NCI-H69 (cell line): ENCODE data around the gene TWIST2.

Source experiments
- DNase-seq: peaks from one replicate; lab custom pipeline; 2025; lab: John Stamatoyannopoulos, UW

The TWIST2 gene

DNA sequence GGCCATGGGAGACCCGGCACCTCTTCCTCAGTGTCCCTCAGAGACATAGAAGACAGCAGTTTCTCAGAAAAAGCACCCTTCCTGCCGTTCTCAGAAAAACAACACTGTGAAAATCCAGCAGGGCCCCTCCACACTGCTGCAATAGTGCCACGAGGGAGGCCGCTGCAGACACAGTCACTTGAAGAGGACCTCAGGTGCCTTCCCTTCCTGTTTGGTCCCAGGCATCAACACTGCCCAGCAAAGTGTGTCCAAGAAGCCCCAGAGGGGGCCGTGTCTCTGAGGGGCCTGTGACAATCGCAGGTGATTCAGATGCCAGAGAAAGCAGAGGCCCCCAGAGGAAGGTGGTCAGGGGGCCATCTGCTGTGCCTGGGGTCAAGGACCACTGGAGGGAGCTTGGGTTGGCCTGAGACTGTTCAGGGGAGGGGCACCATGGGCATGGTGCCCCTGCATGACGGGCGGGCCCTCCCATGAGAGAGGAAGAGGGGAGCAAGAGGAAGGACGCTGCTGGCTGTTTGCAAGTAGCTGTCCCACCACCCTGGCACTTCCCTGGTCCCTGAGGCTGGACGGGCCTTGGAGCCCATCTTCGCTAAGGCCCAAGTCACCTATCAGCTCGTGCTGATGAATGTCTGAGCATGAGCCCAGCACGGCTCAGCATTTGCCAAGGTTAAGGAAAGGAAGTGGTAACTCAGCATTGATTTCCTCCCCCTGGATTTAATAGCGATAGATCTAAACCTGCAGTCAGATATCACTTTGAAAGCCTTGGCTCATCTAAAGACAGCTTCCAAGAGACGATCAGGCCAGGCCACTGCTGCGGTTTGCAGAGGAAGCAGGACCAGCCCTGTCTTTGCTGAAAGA lies 9.1 kb downstream of the TWIST2 start:
- DNase-seq, result no peak

DNA sequence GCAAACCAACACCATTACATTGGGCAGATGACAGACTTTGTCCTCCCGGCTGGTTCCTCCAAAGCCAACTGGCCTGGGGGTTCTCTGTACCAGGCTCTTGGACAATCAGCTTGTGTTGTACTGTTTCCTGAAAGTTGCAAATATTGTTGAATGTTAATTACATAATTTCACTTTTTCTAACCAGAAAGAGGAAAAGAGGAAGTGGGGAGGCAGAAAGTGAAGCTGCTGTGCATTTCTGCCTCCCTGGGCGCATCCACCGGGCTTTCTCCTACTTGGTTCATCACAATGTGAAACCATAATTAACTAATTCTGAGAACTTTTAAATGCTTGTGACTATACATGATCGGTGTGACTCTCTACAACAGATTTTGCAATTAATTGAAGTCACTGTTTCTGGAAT lies 10.1 kb downstream of the TWIST2 start:
- no peak for DNase-seq

DNA sequence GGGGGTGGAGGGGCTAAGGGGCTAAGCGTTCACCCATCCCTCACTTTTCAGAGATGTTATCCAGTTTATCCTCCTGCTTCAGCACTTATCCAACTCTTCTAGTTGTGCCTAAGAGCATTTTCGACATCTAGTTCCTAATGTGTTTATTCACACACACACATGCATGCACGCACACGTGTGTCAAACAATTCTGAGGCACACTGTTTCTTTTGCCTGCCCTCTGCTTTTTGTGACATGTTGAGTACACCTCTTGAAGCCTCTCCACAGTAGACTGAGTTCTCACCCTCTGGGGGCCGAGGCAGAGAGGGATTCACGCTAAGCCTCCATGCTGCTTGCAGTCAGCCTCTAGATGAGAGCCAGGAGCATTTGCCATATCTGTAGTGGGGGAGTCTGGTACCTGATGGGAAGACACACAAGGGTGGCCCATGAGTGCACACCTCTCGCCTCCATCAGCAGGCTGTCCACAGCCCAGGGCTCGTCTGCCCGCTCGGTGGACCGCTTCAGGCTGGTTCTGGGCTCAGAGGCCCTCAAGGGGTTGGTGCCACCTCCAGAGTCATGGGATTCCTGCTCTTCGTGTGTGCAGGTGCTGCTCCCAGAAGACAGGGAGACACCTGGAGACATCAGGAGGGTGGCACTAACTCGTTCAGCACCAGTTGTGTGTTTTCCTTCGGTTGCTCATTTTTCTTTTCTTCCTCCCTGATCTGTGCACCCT lies 11.9 kb downstream of the TWIST2 start:
- DNase-seq, result no peak

DNA sequence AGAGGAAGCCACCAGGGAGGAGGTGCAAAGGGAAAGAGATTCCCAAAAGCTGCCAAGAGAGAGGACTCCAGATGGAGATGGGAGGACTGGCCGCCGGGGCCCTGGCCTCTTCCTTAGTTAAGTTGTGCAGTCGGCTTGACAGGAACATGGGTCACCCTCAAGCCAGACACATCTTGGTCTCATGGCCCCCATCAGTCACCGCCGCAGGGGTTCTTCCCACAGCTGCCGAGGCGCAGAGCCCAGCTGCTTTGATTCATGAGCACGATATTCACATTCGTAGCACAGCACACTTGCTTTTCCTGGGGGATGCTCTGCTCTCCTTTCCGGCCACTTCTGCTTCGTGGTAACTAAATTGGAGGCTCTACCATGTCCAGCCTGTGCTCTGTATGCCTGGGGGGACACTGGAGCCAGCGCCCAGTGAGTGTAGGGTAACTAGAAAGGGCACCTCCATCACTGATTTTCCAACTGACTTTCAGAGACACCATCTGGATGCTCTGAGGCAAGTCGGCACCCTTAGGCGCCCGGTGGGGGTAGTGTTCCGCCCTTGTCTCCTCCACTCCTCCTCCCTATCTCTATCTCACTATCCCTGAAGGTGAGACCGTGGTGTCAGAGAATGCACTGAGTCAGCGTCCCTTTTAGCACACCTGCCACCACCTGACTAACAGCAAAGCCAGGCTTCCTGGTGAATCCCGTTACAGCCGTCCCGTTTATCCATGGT lies 13.3 kb downstream of the TWIST2 start:
- no peak for DNase-seq

DNA sequence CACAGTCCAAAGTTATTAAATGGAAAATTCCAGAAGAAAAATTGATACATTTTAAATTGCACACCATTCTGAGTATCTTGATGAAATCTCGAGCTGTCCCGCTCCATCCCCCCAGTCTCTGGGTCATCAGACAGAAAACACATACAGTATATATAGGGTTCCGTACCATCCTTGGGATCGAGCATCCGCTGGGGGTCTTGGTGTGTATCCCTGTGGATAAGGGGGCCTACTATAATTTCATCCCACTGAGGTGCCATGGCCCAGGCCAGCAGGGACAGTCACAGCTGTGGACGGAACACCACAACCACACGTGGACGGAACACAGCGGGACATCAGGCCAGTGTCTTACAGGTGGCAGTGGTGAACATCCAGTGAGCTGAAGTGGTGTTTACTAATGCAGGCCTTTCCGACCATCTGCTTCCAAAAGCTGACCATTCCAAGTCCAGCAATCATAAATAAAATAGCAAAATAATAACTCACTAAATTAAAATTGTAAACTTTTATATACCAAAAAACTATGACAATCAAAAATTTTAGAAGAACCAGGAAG lies 14.0 kb downstream of the TWIST2 start:
- DNase-seq, result no peak

DNA sequence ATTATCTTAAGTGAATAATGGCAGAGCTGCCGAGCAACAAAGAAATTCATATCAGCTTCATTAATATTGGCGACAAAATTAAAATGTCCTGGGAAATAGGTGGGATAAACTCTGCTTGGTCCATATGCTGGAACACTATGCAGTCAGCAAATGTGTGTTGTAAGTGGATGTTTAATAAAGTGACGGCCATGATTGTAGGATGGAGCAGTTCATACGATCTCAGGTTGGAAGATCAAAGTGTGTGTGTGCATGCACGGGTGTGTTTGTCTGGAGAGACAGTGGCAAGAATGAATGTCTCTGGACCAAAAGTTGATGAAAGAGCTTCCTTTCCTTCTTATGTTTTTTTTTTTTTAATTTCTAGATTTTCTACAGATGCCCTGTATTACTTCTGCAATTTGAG lies 14.8 kb downstream of the TWIST2 start:
- no peak for DNase-seq

DNA sequence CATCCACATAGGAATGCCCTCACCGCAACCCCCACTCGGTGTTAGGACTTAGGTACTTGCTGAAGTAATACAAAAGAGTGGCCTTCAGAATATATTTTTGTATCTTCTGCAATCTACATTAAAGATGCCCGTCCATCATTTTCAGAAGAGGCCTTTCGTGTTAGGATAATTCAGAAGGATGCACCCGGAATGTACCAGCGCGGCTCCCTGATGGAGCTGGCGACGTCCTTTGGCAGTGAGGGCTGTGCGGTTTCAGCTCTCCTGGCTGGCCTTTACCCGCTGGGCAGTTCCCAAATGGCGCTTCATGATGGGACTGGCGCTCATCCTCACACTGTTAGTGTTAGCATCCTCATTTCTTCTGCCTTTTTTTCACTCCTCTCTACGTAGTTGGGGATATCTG lies 15.3 kb downstream of the TWIST2 start:
- no peak for DNase-seq

DNA sequence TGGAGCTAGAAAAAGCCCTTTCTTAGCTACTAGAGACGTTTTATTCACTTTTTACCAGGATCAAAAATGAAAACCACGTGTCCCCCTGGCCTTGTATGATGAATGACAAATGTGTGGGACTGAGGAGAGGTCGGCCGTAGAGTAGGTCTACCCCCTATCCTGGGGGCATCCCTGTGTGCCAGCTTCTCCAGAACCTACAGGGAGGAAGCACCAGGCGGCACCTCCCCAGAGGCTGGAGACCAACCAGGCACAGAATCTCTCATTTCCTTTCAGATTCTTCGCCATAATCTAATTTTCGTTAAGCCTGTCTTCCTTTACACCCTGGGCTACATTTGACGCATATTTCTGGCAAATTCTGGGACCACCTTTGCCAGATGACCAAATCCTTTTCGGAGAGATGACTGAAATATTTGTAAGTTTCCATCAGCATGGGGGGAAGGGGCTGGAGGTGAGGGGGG lies 15.9 kb downstream of the TWIST2 start:
- no peak for DNase-seq

DNA sequence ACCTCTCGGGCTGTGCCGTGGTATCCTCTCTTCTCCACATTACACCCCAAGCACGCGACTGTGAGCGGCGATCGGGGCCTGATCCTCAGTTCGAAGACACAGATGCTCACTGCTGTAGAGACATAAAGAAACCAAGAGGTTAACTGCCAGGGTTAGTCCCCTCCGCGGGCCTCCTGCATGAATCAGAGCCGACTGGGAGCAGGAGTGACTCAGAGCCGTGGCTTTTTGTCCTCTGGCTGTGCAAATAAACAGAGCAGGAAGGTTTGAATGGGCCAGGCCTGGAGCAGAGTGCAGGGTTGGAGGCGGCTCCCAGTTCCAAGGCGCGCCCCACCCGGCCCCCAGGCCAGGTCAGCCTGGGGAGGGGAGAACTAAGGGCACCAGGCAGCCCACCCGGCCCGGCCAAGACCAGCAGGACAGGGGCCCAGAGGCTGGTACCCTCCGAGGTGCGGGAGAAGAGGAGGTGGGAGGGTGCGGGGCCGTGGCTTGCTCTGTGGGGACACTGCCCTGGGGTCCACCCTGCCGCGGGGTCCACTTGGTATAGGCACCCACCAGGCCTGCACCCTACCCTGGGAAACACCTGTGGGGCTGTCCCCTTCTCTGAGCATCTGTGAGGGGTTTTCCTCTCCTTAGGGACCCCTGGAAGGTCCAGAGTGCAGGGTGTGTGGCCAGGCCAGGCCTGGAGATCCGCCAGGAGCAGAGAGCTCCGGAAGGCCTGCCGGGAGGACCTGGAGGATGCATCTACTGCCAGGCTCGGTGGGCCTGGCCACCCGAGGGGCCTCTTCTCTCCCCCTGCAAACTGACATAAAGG lies 16.5 kb downstream of the TWIST2 start:
- peak; percentile 60 for DNase-seq

DNA sequence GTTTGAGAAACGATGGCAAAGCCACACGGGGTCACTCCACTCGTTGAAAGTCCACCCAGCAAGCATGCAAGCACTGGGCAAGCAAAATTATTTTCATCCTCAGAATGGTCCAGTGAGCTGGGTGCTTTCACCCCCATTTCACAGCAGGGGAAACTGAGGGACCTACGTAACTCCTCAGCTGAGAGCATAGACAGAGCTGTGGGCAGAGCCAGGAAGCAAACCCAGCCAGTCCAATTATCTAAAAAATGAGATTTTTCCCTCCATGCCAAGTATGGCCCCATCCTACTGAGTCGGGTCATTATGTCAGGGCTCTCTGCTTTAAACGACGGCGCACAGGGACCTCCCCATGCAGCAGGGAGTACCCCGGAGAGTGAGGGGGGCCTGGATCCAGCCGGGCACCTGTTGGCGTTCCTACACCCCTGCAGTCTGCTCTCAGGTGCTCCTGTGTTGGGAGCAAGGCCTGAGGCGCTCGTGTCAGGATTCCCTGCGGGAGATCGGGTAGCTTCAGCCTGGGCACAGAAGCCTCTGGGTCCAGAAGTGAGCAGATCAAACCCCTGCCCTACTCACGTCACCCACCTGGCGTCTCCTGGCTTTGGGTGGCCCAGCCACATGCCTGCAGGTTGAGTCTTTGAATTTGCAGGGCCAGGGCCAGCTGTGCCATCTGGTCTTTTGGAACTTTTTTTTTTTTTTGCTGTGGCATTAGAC lies 17.3 kb downstream of the TWIST2 start:
- no peak for DNase-seq

DNA sequence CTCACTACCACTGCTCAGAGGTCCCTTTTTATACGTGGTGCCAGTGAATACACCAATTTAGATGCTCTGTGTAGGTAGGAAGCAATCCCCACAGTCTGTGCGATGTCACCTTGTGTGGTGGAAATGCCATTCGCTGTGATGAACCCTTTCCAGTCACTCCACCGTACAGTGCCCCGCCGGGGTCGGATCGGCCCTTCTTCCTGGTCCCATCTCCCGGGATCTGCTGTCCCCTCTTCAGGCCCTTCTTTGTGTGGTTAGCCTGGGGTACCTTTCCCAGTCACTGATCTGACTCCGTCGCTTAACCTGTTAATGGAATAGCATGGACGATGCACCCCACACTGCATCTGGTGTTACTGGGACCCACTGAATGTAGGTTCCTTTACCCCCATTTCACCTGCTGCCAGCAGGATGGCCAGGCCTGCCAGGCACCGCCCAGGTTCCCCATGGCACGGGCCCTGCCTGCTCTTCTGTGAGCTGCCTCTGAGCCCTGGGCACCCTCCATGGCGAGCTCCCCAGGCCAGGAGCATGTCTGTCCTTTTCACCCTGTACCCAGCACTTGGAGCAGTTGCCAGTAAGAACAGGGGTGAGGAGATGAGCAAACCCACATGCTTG lies 18.0 kb downstream of the TWIST2 start:
- no peak for DNase-seq

DNA sequence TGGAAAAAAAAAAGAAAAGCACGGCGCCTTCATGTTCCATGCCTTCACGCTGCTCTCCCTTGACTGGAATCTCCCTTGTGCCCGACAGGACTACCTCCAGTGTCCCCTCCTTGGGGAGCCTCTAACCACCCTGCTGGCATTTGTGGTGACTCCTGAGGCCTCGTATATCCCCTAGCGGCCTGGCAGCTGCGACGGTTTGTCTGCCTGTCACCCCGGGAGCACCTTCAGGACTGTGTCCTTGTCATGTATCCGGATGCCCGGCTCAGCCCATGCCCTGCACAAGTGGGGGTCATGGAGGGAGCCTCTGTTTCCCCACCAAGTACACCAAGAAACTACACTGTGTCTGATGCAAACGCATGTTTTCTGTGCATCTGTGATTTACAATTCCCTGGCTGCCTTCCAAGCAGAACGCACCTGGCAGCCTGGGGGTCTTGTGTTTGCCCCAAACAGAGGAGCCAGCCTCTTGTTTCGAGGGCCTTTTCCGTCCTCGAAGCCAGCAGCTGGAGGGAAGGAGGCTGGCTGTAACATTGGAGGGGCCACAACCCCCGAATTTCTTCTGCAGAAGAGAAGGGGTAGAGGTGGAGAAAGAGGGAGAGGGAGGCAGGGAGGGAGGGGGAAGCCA lies 18.9 kb downstream of the TWIST2 start:
- no peak for DNase-seq

DNA sequence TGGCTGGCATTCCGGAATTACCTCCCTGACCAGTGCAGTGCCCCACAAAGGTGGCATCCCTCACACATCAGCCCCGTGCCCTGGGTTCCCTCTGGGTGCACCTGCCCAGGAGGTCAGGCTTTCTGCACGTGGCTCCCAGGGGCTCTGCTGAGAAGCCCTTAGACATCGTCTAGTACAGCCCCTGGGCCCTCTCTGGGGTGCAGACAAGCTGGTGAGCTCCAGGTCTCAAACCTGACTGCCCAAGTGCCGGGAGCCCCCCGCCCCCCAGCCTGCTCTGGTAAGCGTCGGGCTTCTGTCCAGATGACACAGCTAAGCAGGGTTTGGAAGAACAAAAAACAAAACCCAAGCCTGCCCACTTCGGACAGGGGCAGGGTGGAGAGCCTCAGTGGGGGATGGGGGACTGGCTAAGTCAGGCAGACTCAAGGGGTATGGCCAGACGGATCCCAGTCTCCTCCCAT lies 20.2 kb downstream of the TWIST2 start:
- no peak for DNase-seq

DNA sequence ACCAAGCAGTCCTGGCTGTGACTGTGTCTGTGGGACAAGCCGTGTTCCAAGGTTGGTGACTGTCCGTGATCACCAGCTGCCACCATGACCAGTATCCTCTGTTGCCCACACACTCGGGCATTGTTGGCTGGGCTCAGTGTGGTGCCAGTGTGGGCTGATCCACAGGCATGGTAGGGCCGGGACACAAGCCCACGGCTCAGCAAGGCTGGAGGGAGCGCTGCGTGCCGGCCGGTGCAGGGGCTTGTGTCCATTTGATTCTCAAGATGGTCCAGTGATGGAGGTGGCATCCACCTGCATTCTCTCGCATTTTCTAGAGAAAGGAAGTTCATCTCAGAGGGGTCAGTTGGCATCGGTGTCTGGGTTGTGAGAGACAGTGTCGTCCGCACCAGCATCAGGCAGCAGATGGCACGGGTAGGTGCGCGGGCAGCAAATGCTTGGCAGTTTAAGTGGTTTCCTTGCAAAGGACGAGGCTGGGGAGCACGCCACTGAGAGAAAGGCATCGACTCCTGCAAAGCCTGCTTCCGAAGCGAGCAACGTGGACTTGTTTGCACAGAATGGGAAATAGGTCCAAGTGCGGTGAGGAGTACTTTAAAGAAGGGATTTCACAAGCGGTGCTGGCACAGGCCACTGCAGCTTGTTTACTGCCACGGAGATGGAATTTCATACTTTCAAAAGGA lies 20.9 kb downstream of the TWIST2 start:
- DNase-seq, result no peak

DNA sequence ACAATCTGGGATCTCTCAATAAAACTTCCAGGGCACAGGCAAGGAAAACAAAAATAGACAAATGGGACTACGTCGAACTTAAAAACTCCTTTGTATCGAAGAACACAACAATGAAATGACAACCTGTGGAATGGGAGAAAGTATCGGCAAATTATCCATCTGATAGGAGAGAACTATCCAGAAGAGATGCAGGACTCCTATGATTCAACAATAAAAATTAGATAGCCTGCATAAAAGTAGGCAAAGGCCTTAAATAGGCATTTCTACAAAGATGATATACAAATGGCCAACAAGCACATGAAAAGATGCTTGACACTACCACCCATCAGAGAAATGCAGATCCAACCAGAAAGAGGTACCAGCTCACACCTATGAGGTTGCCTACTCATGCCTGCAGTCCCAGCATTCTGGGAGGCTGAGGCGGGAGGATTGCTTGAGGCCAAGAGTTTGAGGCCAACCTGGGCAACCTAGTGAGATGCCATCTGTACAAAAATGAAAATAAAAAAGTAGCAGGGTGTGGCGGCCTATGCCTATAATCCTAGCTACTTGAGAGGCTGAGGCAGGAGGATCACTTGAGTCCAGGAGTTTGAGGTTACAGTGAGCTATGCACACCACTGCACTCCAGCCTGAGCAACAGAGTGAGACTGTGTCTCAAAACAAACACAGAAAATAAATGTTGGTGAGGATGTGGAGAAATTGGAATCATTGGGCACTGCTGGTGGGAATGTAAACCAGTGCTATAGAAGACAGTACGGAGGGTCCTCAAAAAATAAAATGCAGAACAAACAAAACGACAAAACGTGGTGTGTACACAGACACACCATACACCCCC lies 21.6 kb downstream of the TWIST2 start:
- no peak for DNase-seq

DNA sequence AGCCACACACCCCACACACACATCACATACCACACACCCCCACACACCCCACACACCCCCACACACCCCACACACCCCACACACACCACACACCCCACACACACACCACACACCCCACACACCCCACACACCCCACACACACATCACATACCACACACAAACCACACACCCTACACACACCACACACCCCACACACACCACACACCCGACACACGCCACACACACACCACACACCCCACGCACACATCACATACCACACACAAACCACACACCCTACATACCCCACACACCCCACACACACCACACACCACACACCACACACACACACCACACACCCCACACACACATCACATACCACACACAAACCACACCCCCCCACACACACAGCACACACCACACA lies 22.4 kb downstream of the TWIST2 start:
- DNase-seq, result no peak

DNA sequence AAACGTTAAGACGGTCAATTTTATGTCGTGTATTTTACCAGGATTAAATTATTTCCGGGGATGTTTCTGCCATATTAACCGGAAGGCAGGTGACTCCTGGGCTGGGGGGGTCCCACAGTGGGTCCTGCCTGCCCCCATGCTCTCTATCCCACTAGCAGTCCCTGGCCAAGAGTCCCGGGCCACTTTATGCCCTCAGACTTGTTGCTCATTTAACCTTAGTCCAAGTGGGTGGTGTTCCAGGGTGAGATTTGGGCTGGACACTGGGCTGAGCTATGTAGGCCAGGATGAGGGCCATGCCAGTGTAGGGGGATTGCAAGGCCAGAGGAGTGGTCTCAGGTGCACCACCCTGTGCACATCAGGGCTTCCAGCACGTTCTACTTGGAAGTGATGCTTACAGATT lies 24.1 kb downstream of the TWIST2 start:
- DNase-seq, result no peak

DNA sequence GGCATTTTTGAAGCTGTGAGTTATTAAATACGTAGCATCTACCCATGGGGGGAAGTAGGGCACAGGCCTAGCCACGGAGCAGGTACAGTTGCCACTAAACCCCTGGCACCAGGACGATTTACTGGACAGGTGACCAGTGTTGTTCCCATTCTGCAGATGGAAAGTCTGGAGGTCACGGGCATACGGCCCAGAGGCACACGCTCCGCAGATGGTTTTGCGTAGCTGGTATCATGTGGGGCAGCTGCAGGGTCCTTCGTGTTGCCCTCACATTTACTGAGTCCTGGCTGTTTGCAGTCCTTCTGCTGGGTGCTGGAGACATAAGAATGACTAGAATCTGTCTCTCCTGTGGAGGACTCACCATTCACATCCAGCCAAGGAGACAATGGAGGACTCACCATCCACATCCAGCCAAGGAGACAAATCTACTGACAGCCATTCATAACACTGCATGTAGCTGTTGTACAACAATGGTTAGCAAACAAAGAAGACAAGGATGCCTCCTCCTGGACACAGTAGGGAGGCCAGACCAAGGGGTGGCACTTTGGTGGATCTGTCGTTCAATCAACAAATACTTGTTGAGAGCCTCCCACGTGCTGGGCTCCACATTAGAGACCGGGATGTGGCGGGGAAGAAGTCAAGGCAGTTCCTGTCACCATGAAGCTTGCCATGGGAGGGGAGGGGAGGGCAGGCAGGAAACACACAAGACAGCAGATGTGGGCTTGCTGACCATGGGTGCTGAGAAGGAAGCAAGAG lies 24.9 kb downstream of the TWIST2 start:
- no peak for DNase-seq
